K562 (cell line): ENCODE data around the gene SSBP2. TPM values are rescaled to one million over a fixed set of nuclear protein-coding genes. Genes with fewer than 3 reads are reported as not detected.

Experiments
- ATAC-seq: fragments of 200-7000 bp; cut with Tn5 transposase; 3 replicates; pipeline ENCODE4 v1.9.1; 2020; ENCODE audit warnings: moderate library complexity
- BruUV-seq: library from RNA; stranded (reverse); fragments of 400-500 nt; replicated peaks from 2 replicates; lab custom pipeline; 2021; lab: Mats Ljungman, UMichigan
- CTCF ChIA-PET: fragments of 300-600 bp; formaldehyde crosslinking; extraction: SDS; loops from one replicate; lab custom pipeline; 2021; ENCODE audit warnings: low intra/inter-chr PET ratio; lab: Yijun Ruan, JAX
- POLR2A ChIA-PET: fragments of 300-600, 350-650 bp; sonication (Branson Sonifier 250); formaldehyde crosslinking; extraction: SDS; loops from one replicate; lab custom pipeline; 2021; ENCODE audit warnings: antibody characterized with exemption, inconsistent platforms; lab: Yijun Ruan, JAX
- DNase-seq, 4 experiments: peaks; one replicate each; pipeline versions ENCODE4 v3.0.0 to v3.0.0-alpha.2; 2011 to 2018; ENCODE audit warnings: low spot score in 3 of 4, mixed read lengths in 3 of 4; ENCODE audit errors: extremely low read depth in 1 of 4
- FAIRE-seq: peaks from 2 replicates; lab custom pipeline; 2011; peaks lifted over from hg19 to GRCh38; lab: Jason Lieb, UNC
- H2AFZ ChIP-seq: 2 replicates; pipeline ENCODE4 v1.6.0; 2011; ENCODE audit warnings: low read depth, low read length, control low read depth, inconsistent platforms
- H3K27ac ChIP-seq: fragments of 200-600 bp; 3 replicates; pipeline ENCODE4 v1.8.0; 2011; ENCODE audit warnings: low read depth, mild to moderate bottlenecking, control low read depth, inconsistent platforms, low read length, moderate library complexity, mixed read lengths; ENCODE audit errors: extremely low read depth
- H3K27me3 ChIP-seq, 2 experiments: fragments of 300-600 bp in 1 of 2; 2 replicates in 1 of 2; 3 replicates in 1 of 2; pipeline versions ENCODE4 v1.6.0 to v1.8.0; 2011; ENCODE audit warnings: inconsistent platforms in 2 of 2, low read length in 2 of 2, mild to moderate bottlenecking in 1 of 2, mixed read lengths in 1 of 2, moderate library complexity in 1 of 2; ENCODE audit not compliant: control insufficient read depth in 2 of 2, insufficient read depth in 2 of 2
- H3K36me3 ChIP-seq: fragments of 300-600 bp; 3 replicates; pipeline ENCODE4 v1.8.0; 2011; ENCODE audit warnings: mild to moderate bottlenecking, low read length, inconsistent platforms; ENCODE audit not compliant: control insufficient read depth, insufficient read depth
- H3K4me1 ChIP-seq, 2 experiments: fragments of 200-600 bp in 1 of 2; replicated peaks in 1 of 2; 2 replicates in 1 of 2; 3 replicates in 1 of 2; pipeline versions ENCODE4 v1.5.1 to v1.8.0; 2011; ENCODE audit warnings: inconsistent platforms in 2 of 2, low read length in 2 of 2, mild to moderate bottlenecking in 1 of 2, mixed read lengths in 1 of 2, moderate library complexity in 1 of 2; ENCODE audit not compliant: control insufficient read depth in 2 of 2, insufficient read depth in 2 of 2
- H3K4me2 ChIP-seq: 2 replicates; pipeline ENCODE4 v1.6.1; 2011; ENCODE audit warnings: low read length, control low read depth, inconsistent platforms, mixed read lengths; ENCODE audit not compliant: insufficient read depth
- H3K4me3 ChIP-seq: fragments of 200-600 bp; sonication (generic), shearing (Covaris generic); 2 replicates; pipeline ENCODE4 v1.5.1; 2016; ENCODE audit warnings: control low read depth, inconsistent platforms
- H3K79me2 ChIP-seq: fragments of 200-600 bp; 3 replicates; pipeline ENCODE4 v1.8.0; 2011; ENCODE audit warnings: low read length, inconsistent platforms; ENCODE audit not compliant: control insufficient read depth, insufficient read depth
- H3K9ac ChIP-seq, 2 experiments: 2 replicates each; pipeline versions ENCODE4 v1.6.0 to v1.6.1; 2011; ENCODE audit warnings: low read depth in 2 of 2, low read length in 2 of 2, control low read depth in 1 of 2, inconsistent platforms in 1 of 2, mild to moderate bottlenecking in 1 of 2, mixed read lengths in 1 of 2; ENCODE audit not compliant: insufficient read depth in 1 of 2
- H3K9me1 ChIP-seq: one replicate; pipeline ENCODE4 v1.6.0; 2011; ENCODE audit warnings: inconsistent platforms, mild to moderate bottlenecking, low read length, moderate library complexity; ENCODE audit not compliant: control insufficient read depth, insufficient read depth
- H3K9me3 ChIP-seq: replicated peaks from 2 replicates; pipeline ENCODE4 v1.5.1; 2011; ENCODE audit warnings: low read depth, low read length, inconsistent platforms; ENCODE audit not compliant: control insufficient read depth, insufficient read depth
- H4K20me1 ChIP-seq: replicated peaks from 2 replicates; pipeline ENCODE4 v1.6.1; 2011; ENCODE audit warnings: low read length, inconsistent platforms, mixed read lengths; ENCODE audit not compliant: control insufficient read depth, insufficient read depth
- ATF4 ChIP-seq: fragments of 450-650 bp; formaldehyde crosslinking; IDR thresholded peaks from 2 replicates; pipeline ENCODE4 v1.4.0; 2022; ENCODE audit warnings: mild to moderate bottlenecking, moderate library complexity
- C11orf30 ChIP-seq: fragments of 450-650 bp; IDR thresholded peaks from 2 replicates; pipeline ENCODE4 v1.6.1; 2016; ENCODE audit warnings: low read depth, mild to moderate bottlenecking
- CBFA2T3 ChIP-seq: fragments of 450-650 bp; IDR thresholded peaks from 2 replicates; pipeline ENCODE4 v1.6.1; 2017
- CHD1 ChIP-seq: fragments of 200-600 bp; sonication (generic); IDR thresholded peaks from one replicate; pipeline ENCODE4 v1.6.1; 2012; ENCODE audit warnings: mild to moderate bottlenecking, moderate library complexity, low read length, inconsistent platforms
- CXXC5 ChIP-seq: fragments of 250-450 bp; sonication (Bioruptor Pico); IDR thresholded peaks from 2 replicates; pipeline ENCODE4 v1.8.0; 2022; ENCODE audit warnings: inconsistent platforms, mild to moderate bottlenecking, moderate library complexity
- FOS ChIP-seq: IDR thresholded peaks from 3 replicates; pipeline ENCODE4 v1.6.1; 2011; ENCODE audit not compliant: insufficient read length; ENCODE audit errors: extremely low read depth
- GATA2 ChIP-seq: sonication (generic); formaldehyde crosslinking; IDR thresholded peaks from 2 replicates; pipeline ENCODE4 v1.4.0; 2020; ENCODE audit warnings: mild to moderate bottlenecking, missing genetic modification reagents
- GATAD2A ChIP-seq: fragments of 450-650 bp; IDR thresholded peaks from 2 replicates; pipeline ENCODE4 v1.6.1; 2017
- KDM5B ChIP-seq: fragments of 200-600 bp; sonication (generic); IDR thresholded peaks from 2 replicates; pipeline ENCODE4 v1.6.1; 2012; ENCODE audit warnings: low read depth, mild to moderate bottlenecking, moderate library complexity, low read length, control low read depth, inconsistent platforms; ENCODE audit not compliant: insufficient replicate concordance
- KHSRP ChIP-seq: fragments of 450-650 bp; IDR thresholded peaks from 2 replicates; pipeline ENCODE4 v1.6.1; 2017
- MEIS2 ChIP-seq: fragments of 450-650 bp; IDR thresholded peaks from 2 replicates; pipeline ENCODE4 v1.6.1; 2014; ENCODE audit warnings: mild to moderate bottlenecking; ENCODE audit not compliant: partially characterized antibody
- MTF1 ChIP-seq: fragments of 250-450 bp; sonication (Bioruptor Pico); IDR thresholded peaks from 2 replicates; pipeline ENCODE4 v1.9.0; 2021; ENCODE audit warnings: moderate library complexity, mild to moderate bottlenecking, inconsistent platforms, borderline replicate concordance
- NFATC3 ChIP-seq: fragments of 450-650 bp; IDR thresholded peaks from 2 replicates; pipeline ENCODE4 v1.6.1; 2017; ENCODE audit warnings: mild to moderate bottlenecking
- NR3C1 ChIP-seq: sonication (generic); formaldehyde crosslinking; IDR thresholded peaks from 2 replicates; pipeline ENCODE4 v1.8.1; 2022; ENCODE audit warnings: missing genetic modification reagents
- RAD21 ChIP-seq, 2 experiments: fragments of 250-450 bp in 1 of 2; fragments of 450-650 bp in 1 of 2; sonication (Bioruptor Pico) in 1 of 2; formaldehyde crosslinking in 1 of 2; IDR thresholded peaks in 1 of 2; conservative IDR thresholded peaks in 1 of 2; 2 replicates each; pipeline versions ENCODE4 v1.4.0 to v1.8.0; 2020 to 2022; ENCODE audit warnings: mild to moderate bottlenecking in 2 of 2, moderate library complexity in 1 of 2
- RFX5 ChIP-seq: IDR thresholded peaks from 2 replicates; pipeline ENCODE4 v1.6.1; 2011; ENCODE audit warnings: low read depth, mild to moderate bottlenecking, improper control_type of control experiment, low read length
- RFX7 ChIP-seq: fragments of 250-450 bp; sonication (Bioruptor Pico); IDR thresholded peaks from 2 replicates; pipeline ENCODE4 v1.5.1; 2021; ENCODE audit warnings: mild to moderate bottlenecking
- TRIM24 ChIP-seq, 2 experiments: fragments of 450-650 bp; IDR thresholded peaks; 2 replicates each; pipeline ENCODE4 v1.6.1; 2016
- WHSC1 ChIP-seq: IDR thresholded peaks from one replicate; pipeline ENCODE4 v1.6.1; 2012; ENCODE audit warnings: low read length, control low read depth, inconsistent platforms
- ZBTB43 ChIP-seq: sonication (generic); formaldehyde crosslinking; IDR thresholded peaks from 2 replicates; pipeline ENCODE4 v1.8.0; 2023; ENCODE audit warnings: mild to moderate bottlenecking, missing genetic modification reagents
- ZFP91 ChIP-seq: sonication (generic); formaldehyde crosslinking; IDR thresholded peaks from 2 replicates; pipeline ENCODE4 v1.8.0; 2022; ENCODE audit warnings: mild to moderate bottlenecking, missing genetic modification reagents
- WGBS: fragments of 100-300 bp; shearing (Covaris generic); methylation state at CpG from one replicate; pipeline ENCODE4 v1.1.6; 2016; ENCODE audit warnings: low coverage, mixed read lengths; ENCODE audit not compliant: insufficient coverage; ENCODE audit errors: missing lambda C conversion rate; 5-methylcytosine and 5-hydroxymethylcytosine counted together
- in situ Hi-C: fragments of 300-500 bp; cut with MboI; formaldehyde crosslinking; loops from 4 replicates; pipeline ENCODE4 v1.15.0; 2018; ENCODE audit warnings: inconsistent platforms, mixed read lengths
- intact Hi-C: fragments of 100-400 bp; cut with micrococcal nuclease; formaldehyde crosslinking; loops from 2 replicates; pipeline ENCODE4 v1.14.2; 2022
- polyA plus RNA-seq, 8 experiments: library from polyadenylated mRNA; depleted of rRNA in 4 of 8; stranded (reverse) in 5 of 8; unstranded in 3 of 8; fragments of >200 nt; fragmentation: Nextera tagmentation in 2 of 8; fragmentation: Illumina TruSeq in 1 of 8; extraction: Ambion mirVana in 2 of 8; extraction: Trizol in 1 of 8; gene quantifications; 2 replicates each; pipeline versions ENCODE4 v1.2.1 to v1.2.3, GENCODE V29; 2011 to 2014; ENCODE audit warnings: inconsistent platforms in 1 of 8, missing spikeins in 1 of 8
- total RNA-seq, 7 experiments: library from RNA; depleted of rRNA in 6 of 7; stranded (reverse); fragments of >200 nt in 6 of 7; fragmentation: Illumina TruSeq in 2 of 7; extraction: Trizol in 2 of 7; gene quantifications; 2 replicates each; pipeline versions ENCODE4 v1.2.1 to v1.2.3, GENCODE V29; 2011 to 2021; ENCODE audit warnings: low replicate concordance in 1 of 7

SSBP2 gene
- total and polyA plus RNA-seq, 9 of the 15 experiments (the other 6 are each of a cell fraction or from before 2014, with no cell fraction given): 22.3 to 133 (median 42.1) TPM

- Histone ChIP-seq H3K4me1 (peaks cover 0 to 16% of the 10 kb centered on the region in 2 experiments; a peak in 3 of 5 replicates), H3K36me3 (no peaks in the 10 kb centered on the region), H3K4me3 (no peak overlapping the region), H3K27me3 (no peaks in the 10 kb centered on the region), H3K9ac (no peak overlapping the region), H3K9me3 (no peaks in the 10 kb centered on the region), H4K20me1 (no peaks in the 10 kb centered on the region), H3K79me2 (no peaks in the 10 kb centered on the region), H2AFZ (peak overlapping the region; percentile 41; the same call in 1 of the 2 replicates), H3K9me1 (no peaks in the 10 kb centered on the region), H3K27ac (no peak overlapping the region), H3K4me2 (no peak overlapping the region)
- FAIRE-seq (peak; percentile 73), DNase-seq (peak; percentile 22 to 52 (median 25)), ATAC-seq (peak; percentile 61)
- 68% methylated on average over 5 of the region's 5 CpGs for WGBS
- in situ Hi-C loops (no loop called here), intact Hi-C loops (loop anchor here (5.0 kb wide), 1 partner anchor 48 kb away; no protein-coding TSS in a partner anchor)
- CTCF ChIA-PET: no interaction called here
- no TSS peak for BruUV-seq
- POLR2A ChIA-PET: interaction anchor here (0.6 to 1.2 kb wide), 5 partner anchors 15 to 353 kb away, joined by 3 to 5 read pairs (median 3); no protein-coding TSS in a partner anchor
- TF ChIP-seq KDM5B: no peak
- TF ChIP-seq GATAD2A: no peak
- peak in 1 of 2 experiments; percentile 27; a peak in 1 of 4 replicates for TF ChIP-seq TRIM24 (IDR thresholded peaks at IDR 0.05)
- no peak for TF ChIP-seq RFX7 (CRISPR knock-in tag)
- TF ChIP-seq RFX5: no peak
- no peak for TF ChIP-seq GATA2 (CRISPR knock-in tag)
- TF ChIP-seq KHSRP: no peak
- TF ChIP-seq WHSC1: no peak
- TF ChIP-seq CHD1: no peak
- TF ChIP-seq RAD21 (CRISPR knock-in tag; conservative IDR thresholded peaks at IDR 0.05 in 1 of 2, IDR thresholded peaks at IDR 0.05 in 1 of 2): 0 out of 4 replicates have a peak, but pooled peaks of 1 of the 2 experiments have one; percentile 3
- TF ChIP-seq NFATC3: no peak
- TF ChIP-seq ZBTB43 (CRISPR knock-in tag): no peak
- peak; percentile 4 for TF ChIP-seq MEIS2
- no peak for TF ChIP-seq NR3C1 (CRISPR knock-in tag)
- no peak for TF ChIP-seq MTF1 (CRISPR knock-in tag)
- TF ChIP-seq ZFP91 (CRISPR knock-in tag): no peak
- 0 out of 2 replicates have a peak, but pooled peaks have one; percentile 4 for TF ChIP-seq C11orf30
- no peak for TF ChIP-seq CXXC5 (CRISPR knock-in tag)
- TF ChIP-seq CBFA2T3: no peak
- no peak for TF ChIP-seq ATF4 (CRISPR knock-in tag)
- peak; percentile 56 for TF ChIP-seq FOS
Observed at GRCh38 chr5:81789033-81789432, 38.1 kb upstream of the SSBP2 start.
